Hepatocyte (in vitro differentiated cells): ENCODE measurements around the gene KCNQ1.

Experiments used
- CTCF ChIP-seq: fragments of 200-600 bp; sonication (generic); IDR thresholded peaks from 2 replicates; pipeline ENCODE4 v1.5.1; 2016; ENCODE audit warnings: antibody characterized with exemption, mild to moderate bottlenecking; ENCODE audit not compliant: poor library complexity
- EZH2 ChIP-seq: fragments of 200-600 bp; sonication (generic); IDR thresholded peaks from 2 replicates; pipeline ENCODE4 v1.6.1; 2016; ENCODE audit warnings: antibody characterized with exemption, mild to moderate bottlenecking, borderline replicate concordance

GRCh38 chr11:2664376-2664775, 219.6 kb downstream of the KCNQ1 start:
- TF ChIP-seq CTCF (no peak), EZH2 (no peak)
